Hepatocyte (in vitro differentiated cells): ENCODE measurements around the gene NHERF1.

Experiments used
- EZH2 ChIP-seq: fragments of 200-600 bp; sonication (generic); IDR thresholded peaks from 2 replicates; pipeline ENCODE4 v1.6.1; 2016; ENCODE audit warnings: antibody characterized with exemption, mild to moderate bottlenecking, borderline replicate concordance
- EZH2phosphoT487 ChIP-seq: fragments of 200-600 bp; sonication (generic); IDR thresholded peaks from one replicate; pipeline ENCODE4 v1.6.1; 2018; ENCODE audit warnings: antibody characterized with exemption, mild to moderate bottlenecking, low read depth, moderate library complexity; ENCODE audit not compliant: unreplicated experiment, severe bottlenecking
- TF ChIP-seq, protein P1 (sequence below): fragments of 200-600 bp; sonication (generic); IDR thresholded peaks from 2 replicates; pipeline ENCODE4 v1.5.1; 2016; ENCODE audit warnings: antibody characterized with exemption, mild to moderate bottlenecking; ENCODE audit not compliant: poor library complexity

DNA sequence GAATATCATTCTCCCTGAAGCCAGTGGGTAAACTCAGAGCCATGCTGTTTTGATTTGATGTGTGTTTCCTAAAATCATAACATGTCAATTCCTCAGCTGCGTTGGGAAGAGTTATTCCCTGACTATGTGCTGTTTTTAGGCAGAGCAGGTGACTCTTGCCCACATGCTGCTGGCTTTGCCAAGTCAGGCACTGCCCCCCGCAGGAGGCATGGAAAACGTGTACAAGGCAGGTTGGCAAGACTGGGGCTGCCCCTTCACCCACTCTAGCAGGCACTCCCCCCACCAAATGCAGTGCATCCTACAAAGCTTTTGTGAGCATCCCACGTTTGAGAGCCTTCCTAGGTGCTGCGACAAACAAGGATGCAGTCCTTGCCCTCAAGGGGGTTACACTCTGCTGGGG, 66.0 kb downstream of the NHERF1 start:
- TF ChIP-seq, protein P1, sequence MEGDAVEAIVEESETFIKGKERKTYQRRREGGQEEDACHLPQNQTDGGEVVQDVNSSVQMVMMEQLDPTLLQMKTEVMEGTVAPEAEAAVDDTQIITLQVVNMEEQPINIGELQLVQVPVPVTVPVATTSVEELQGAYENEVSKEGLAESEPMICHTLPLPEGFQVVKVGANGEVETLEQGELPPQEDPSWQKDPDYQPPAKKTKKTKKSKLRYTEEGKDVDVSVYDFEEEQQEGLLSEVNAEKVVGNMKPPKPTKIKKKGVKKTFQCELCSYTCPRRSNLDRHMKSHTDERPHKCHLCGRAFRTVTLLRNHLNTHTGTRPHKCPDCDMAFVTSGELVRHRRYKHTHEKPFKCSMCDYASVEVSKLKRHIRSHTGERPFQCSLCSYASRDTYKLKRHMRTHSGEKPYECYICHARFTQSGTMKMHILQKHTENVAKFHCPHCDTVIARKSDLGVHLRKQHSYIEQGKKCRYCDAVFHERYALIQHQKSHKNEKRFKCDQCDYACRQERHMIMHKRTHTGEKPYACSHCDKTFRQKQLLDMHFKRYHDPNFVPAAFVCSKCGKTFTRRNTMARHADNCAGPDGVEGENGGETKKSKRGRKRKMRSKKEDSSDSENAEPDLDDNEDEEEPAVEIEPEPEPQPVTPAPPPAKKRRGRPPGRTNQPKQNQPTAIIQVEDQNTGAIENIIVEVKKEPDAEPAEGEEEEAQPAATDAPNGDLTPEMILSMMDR, result no peak
- TF ChIP-seq EZH2 (no peak), EZH2phosphoT487 (no peak)
